Putamen (tissue), 1 donor: ENCODE results near the gene CMTM4.
"Not testable (repeated sequence)": the region's sequence is repeated elsewhere in the genome, so short reads cannot be mapped to it uniquely, and the experiment has no call there.

Experiments used
- DNase-seq: peaks from one replicate; pipeline ENCODE4 v3.0.0-alpha.2; 2016; ENCODE audit warnings: low spot score

CMTM4 gene

GRCh38 chr16:66673691-66674090 lies 22.9 kb downstream of the CMTM4 start:
- no peak for DNase-seq

- DNase-seq = no peak
These were observed 25.7 kb downstream of the CMTM4 start for GRCh38 chr16:66670691-66671388.

- DNase-seq = no peak
These were observed 27.6 kb downstream of the CMTM4 start for GRCh38 chr16:66668777-66669444.

- no peak for DNase-seq
These were observed 28.6 kb downstream of the CMTM4 start for GRCh38 chr16:66667944-66668343.

- peak; percentile 49 for DNase-seq
These were observed 33.9 kb downstream of the CMTM4 start for GRCh38 chr16:66662445-66663194.

GRCh38 chr16:66661671-66662346 lies 34.7 kb downstream of the CMTM4 start:
- not testable (repeated sequence) for DNase-seq

GRCh38 chr16:66661210-66661560 lies 35.4 kb downstream of the CMTM4 start:
- no peak for DNase-seq

GRCh38 chr16:66660422-66661209 lies 35.9 kb downstream of the CMTM4 start:
- DNase-seq = peak; percentile 63

- DNase-seq = peak; percentile 55
These were observed 37.7 kb downstream of the CMTM4 start for GRCh38 chr16:66658860-66659190.

- no peak for DNase-seq
These were observed 38.2 kb downstream of the CMTM4 start for GRCh38 chr16:66658143-66658859.

GRCh38 chr16:66656547-66656946 lies 40.0 kb downstream of the CMTM4 start:
- DNase-seq = no peak

- no peak for DNase-seq
These were observed 42.8 kb downstream of the CMTM4 start for GRCh38 chr16:66653581-66654350.

GRCh38 chr16:66652661-66653360 lies 43.7 kb downstream of the CMTM4 start:
- no peak for DNase-seq

- DNase-seq = no peak
These were observed 44.6 kb downstream of the CMTM4 start for GRCh38 chr16:66651965-66652364.

GRCh38 chr16:66651474-66651765 lies 45.1 kb downstream of the CMTM4 start:
- no peak for DNase-seq

- DNase-seq = peak; percentile 89
These were observed 45.7 kb downstream of the CMTM4 start for GRCh38 chr16:66650707-66651473.

- no peak for DNase-seq
These were observed 46.8 kb downstream of the CMTM4 start for GRCh38 chr16:66649636-66650205.

- DNase-seq = no peak
These were observed 47.4 kb downstream of the CMTM4 start for GRCh38 chr16:66649167-66649566.

- no peak for DNase-seq
These were observed 48.7 kb downstream of the CMTM4 start for GRCh38 chr16:66647866-66648265.
